GM19372 (cell line): ENCODE measurements around the gene NUDT9.
"Not testable (repeated sequence)": the region's sequence is repeated elsewhere in the genome, so short reads cannot be mapped to it uniquely, and the experiment has no call there.

Experiments used
- ATAC-seq: cut with Tn5 transposase; IDR thresholded peaks from one replicate; pipeline ENCODE4 v1.9.1; 2021; ENCODE audit warnings: mild to moderate bottlenecking, low read depth, moderate library complexity; ENCODE audit not compliant: unreplicated experiment

The NUDT9 gene

DNA sequence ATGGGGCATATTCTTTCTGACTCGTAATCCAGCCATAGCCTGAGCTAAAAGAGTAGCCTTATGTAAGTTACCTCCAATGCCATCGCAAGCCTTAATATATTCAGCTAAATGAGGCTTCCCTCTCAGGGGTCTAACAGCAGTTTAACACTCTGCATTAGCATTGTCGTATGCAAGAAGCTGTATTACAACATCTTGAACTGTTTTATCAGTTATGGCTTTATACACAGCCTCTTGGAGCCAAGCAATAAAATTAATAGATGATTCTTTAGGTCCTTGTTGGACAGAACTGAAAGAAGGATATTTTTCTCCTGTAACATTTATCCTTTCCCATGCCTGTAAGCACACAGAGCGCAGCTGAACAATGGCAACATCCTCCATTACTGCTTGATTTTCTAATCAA is 15.5 kb upstream of the NUDT9 start:
- ATAC-seq: not testable (repeated sequence)

- ATAC-seq: no peak
Measured at GRCh38 chr4:87409420-87409939, 12.9 kb upstream of the NUDT9 start.

DNA sequence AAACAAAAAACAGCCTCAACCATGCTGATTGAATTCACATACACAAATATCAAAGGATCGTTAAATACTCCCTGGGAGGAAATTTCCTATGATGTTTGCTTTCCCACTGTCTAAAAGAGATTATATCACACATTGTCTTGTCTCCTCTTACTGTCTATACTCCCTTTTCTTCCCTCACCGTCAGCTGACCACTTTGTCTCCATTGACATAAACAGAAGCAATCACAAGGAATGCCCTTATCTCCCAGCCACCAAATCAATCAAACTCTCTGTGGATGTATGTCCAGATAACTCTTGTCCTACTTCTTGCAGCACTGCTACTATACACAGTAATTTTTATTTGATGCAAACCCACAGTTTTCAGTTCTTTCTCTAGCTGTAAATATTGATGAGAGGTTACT is 12.2 kb upstream of the NUDT9 start:
- ATAC-seq: no peak

DNA sequence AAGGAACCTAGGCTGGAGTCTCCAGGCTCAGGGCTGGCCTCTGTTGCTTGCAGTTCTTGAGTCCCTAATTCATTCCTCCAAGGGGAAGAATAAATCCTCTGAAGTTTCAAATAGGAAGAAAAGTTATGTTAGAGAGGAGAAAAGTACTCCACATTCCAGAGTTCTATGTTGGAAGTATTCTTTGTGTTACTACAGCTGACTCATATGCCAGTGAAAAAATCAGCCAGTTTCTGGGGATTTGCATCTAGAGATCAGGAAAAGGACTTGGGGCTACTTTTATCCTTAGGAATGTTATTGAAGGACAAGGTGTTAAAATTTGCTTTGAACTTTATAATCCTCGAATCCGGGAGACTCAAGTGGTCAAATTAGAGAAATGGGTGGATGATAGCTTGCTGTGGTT is 11.7 kb upstream of the NUDT9 start:
- ATAC-seq: no peak

GRCh38 chr4:87414816-87415215 is 7.6 kb upstream of the NUDT9 start:
- ATAC-seq: no peak

GRCh38 chr4:87416965-87417364 is 5.4 kb upstream of the NUDT9 start:
- ATAC-seq: no peak

DNA sequence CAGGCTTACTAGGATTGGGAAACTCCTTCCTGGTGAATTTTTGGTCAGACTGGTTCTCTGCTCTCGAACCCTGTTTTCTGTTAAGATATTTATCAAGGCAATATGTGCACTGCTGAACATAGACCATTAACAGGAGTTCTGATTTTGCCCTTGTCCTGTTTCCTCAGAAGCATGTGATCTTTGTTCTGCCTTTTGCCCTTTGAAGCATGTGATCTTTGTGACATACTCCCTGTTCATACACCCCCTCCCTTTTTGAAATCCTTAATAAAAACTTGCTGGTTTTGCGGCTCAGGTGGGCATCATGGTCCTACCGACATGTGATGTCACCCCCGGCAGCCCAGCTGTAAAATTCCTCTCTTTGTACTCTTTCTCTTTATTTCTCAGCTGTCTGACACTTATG is 4.0 kb upstream of the NUDT9 start:
- not testable (repeated sequence) for ATAC-seq

DNA sequence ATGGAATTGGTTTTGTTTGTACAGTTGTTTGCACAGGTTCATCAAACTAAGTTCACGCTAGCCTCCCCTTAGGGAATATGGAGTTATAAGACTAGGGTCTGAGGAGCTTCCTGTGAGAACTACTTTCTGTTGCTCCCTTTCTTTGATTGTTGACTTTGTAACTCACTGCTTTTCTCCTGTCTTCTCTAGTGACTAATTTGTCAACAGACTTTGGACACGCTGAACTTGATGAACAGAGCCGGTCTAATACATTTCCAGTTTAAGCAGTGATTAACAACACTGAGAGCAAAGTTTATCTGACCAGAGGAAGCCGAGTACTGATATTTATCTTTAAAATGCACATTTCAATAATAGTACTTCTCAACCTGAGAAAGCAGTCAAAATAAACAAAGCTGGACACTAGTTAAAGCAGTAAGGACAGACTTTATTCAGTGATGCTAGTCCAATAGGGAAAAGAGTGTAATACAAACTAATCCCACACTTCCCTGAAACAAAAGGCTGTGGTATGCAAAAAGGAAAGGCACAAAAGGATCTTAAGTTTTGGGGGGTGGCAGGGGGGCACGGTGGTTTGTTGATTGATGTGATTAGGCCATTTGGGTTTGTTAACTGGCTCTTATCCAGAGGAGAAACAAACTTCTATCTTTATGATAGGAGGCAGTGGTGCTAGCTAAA is 2.7 kb upstream of the NUDT9 start:
- no peak for ATAC-seq

GRCh38 chr4:87420276-87420830 is 2.0 kb upstream of the NUDT9 start:
- no peak for ATAC-seq

- ATAC-seq: no peak
Measured at GRCh38 chr4:87423317-87424098, 1.1 kb downstream of the NUDT9 start.

DNA sequence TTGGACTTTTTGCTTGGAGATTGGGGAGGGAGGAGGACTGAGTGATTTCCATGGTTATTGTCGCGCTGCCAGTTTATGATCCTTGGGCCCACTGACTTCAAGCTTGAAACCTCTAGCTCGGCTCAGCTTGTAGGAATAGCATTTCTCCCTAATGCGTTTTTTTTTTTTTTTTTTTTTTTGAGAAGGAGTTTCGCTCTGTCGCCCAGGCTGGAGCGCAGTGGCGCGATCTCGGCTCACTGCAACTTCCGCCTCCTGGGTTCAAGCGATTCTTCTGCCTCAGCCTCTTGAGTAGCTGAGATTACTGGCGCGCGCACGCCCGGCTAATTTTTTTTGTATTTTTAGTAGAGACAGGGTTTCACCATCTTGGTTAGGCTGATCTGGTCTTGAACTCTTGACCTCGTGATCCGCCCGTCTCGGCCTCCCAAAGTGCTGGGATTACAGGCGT is 1.7 kb downstream of the NUDT9 start:
- not testable (repeated sequence) for ATAC-seq

DNA sequence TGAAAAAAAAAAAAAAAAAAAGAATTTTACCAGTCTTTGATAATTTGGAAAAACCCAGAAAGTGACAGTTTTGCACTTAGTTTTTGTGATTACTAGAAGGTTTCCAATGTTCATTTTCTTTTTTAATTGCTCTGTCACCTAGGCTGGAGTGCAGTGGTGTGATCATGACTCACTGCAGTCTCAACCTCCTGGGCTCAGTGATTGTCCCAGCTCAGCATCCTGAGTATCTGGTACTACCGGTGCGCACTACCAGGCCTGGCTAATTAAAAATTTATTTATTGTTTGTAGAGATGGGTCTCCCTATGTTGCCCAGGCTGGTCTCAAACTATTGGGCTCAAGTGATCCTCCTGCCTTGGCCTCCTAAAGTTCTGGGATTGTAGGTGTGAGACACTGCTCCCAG is 3.3 kb downstream of the NUDT9 start:
- ATAC-seq: no peak

GRCh38 chr4:87426865-87427517 is 4.6 kb downstream of the NUDT9 start:
- ATAC-seq: no peak

DNA sequence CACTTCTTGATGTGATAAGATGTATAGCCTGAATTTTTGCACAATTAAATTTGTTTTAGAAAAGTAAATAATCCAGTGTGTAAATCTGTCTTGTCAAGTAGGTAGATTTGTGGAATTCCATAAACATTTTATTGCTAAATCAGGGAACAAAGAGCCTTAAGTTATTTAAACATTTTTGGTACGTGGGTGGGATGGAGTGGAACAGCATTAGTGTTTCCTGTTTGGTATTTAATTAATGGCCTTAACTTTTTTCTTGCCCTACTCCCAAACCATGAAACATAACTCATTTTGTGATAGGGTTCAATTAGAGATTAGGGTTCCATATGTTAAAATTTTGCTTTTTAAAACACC is 5.1 kb downstream of the NUDT9 start:
- ATAC-seq: no peak

DNA sequence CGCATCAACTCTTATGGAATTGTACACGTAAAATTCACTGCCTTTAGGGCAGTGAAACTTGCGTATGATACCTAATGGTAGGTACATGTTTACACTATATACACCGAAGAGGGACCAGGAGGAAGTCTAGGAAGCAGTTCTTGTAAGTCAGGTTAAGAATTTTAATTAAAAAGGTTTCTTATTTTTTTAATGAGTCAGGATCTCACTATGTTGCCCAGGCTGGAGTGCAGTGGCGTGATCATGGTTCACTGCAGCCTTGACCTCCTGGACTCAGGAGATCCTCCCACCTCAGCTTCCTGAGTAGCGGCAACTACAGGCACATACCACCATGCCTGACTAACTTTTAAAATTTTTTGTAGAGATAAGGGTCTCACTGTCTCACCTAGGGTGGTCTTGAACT is 6.6 kb downstream of the NUDT9 start:
- no peak for ATAC-seq

DNA sequence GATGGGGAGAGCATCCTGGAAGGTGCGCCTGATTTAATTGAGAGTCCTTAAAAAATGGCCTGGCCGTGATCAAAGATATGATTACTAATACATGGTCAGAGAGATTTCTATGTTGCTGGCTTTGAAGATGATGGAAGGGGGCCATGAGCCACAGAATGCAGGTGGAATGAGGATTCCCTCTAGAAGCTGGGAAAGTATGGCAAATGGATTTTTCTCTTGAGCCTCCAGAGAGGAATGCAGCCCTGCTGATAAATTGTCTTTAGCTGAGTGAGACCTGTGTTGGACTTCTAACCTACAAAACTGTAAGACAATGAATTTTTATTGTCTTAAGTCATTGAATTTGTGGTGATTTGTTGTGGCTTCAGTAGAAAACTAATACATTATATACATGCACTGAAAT is 7.7 kb downstream of the NUDT9 start:
- no peak for ATAC-seq

GRCh38 chr4:87433342-87433741 is 11.0 kb downstream of the NUDT9 start:
- ATAC-seq: no peak

- ATAC-seq: no peak
Measured at GRCh38 chr4:87442889-87443288, 20.5 kb downstream of the NUDT9 start.

DNA sequence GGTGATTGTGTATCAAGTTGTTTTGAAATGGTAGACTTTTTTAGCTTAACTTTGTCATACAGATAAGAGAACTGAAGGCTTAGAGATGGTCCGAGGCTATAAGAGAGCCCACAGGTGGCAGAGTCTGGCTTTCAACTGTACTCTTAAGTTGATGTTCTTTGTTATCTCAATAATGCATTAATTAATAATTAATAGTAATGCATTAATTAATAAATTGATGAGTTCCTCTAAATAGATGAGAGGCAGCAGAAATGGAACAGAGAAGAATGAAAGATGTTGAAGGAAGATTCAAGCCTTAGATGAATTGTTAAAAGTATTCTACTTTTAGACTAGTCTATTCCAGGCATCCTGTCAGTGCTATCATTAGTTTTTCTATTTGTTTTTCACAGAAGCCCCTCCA is 22.4 kb downstream of the NUDT9 start:
- no peak for ATAC-seq

DNA sequence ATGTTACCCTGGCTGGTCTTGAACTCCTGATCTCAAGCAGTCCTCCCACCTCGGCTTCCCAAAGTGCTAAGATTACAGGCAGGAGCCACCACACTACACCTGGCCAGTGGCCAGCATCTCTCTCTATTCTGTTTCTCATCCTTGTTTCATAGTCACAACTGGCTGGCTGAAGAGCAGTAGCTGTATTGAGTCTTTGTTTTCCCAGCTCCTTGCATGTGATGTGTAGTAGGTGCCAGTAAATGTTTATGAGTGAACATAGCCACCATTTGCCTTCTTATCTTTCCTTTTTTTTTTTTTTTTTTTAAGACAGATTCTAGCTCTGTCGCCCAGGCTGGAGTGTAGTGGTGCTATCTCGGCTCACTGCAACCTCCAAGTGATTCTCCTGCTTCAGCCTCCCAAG is 23.6 kb downstream of the NUDT9 start:
- no peak for ATAC-seq

GRCh38 chr4:87446375-87446774 is 24.0 kb downstream of the NUDT9 start:
- not testable (repeated sequence) for ATAC-seq
